Measurements from ENCODE around the gene ABCC2.
"Not testable (repeated sequence)": the region's sequence is repeated elsewhere in the genome, so short reads cannot be mapped to it uniquely, and the experiment has no call there.

The ABCC2 gene

GRCh38 chr10:99894613-99895012, 112.2 kb downstream of the ABCC2 start:
- DNase-seq (ENCODE audit: low read depth in 2 of 3, low spot score in 2 of 3): no peak

- DNase-seq (ENCODE audit: low read depth in 2 of 3, low spot score in 2 of 3): not testable (repeated sequence)
Observed at GRCh38 chr10:99895066-99895465, 112.6 kb downstream of the ABCC2 start.

GRCh38 chr10:99895867-99896266, 113.4 kb downstream of the ABCC2 start:
- no peak for DNase-seq (ENCODE audit: low read depth in 2 of 3, low spot score in 2 of 3)

All from activated CD8-positive, alpha-beta memory T cell treated with anti-CD3 and anti-CD28 coated beads for 48 hours (primary cell).